Measurements from ENCODE around the gene RICTOR.

Gene RICTOR

GRCh38 chr5:39108987-39109386 lies 34.8 kb upstream of the RICTOR start:
- no peak overlapping the region for H3K9ac ChIP-seq (ENCODE audit: low read length)
- no peak overlapping the region for H4K91ac ChIP-seq (ENCODE audit: low read length)
- no peaks in the 10 kb centered on the region for H3K9me3 ChIP-seq (ENCODE audit: control insufficient read depth, low read length)
- no peak overlapping the region for H2AFZ ChIP-seq (ENCODE audit: low read depth, low read length)
- no peaks in the 10 kb centered on the region for H3K4me1 ChIP-seq (ENCODE audit: control insufficient read depth, insufficient read depth, low read depth, low read length)
- 100% methylated on average over 1 of the region's 3 CpGs for WGBS
- no peak overlapping the region for H2AK5ac ChIP-seq (ENCODE audit: low read length, severe bottlenecking)
- H4K8ac ChIP-seq (ENCODE audit: low read length), result no peak overlapping the region
- H3K27ac ChIP-seq (ENCODE audit: low read length, poor library complexity, severe bottlenecking), result no peak overlapping the region
- H3K23ac ChIP-seq (ENCODE audit: low read length in 2 of 2), result no peak overlapping the region
- no peak overlapping the region for H3K18ac ChIP-seq (ENCODE audit: low read depth in 1 of 2, low read length in 2 of 2)
- H3K14ac ChIP-seq (ENCODE audit: low read length in 2 of 2), result no peak overlapping the region
- H2BK120ac ChIP-seq (ENCODE audit: low read depth, low read length), result no peak overlapping the region
- H2BK5ac ChIP-seq (ENCODE audit: low read depth, low read length, poor library complexity, severe bottlenecking), result no peak overlapping the region
- no peak for DNase-seq
- H3K4ac ChIP-seq (ENCODE audit: low read depth in 1 of 2, low read length in 2 of 2), result no peak overlapping the region
- H2BK12ac ChIP-seq (ENCODE audit: low read length in 2 of 2), result no peak overlapping the region
- no peaks in the 10 kb centered on the region for H3K79me1 ChIP-seq (replicated peaks; ENCODE audit: low read length, poor library complexity, severe bottlenecking)
- no peaks in the 10 kb centered on the region for H3K36me3 ChIP-seq (ENCODE audit: control insufficient read depth in 1 of 2, insufficient read depth in 2 of 2, low read depth in 1 of 2, low read length in 2 of 2)
- H3K27me3 ChIP-seq (ENCODE audit: control insufficient read depth in 1 of 2, insufficient read depth in 1 of 2, low read length in 2 of 2), result no peaks in the 10 kb centered on the region
- no peak overlapping the region for H3K4me3 ChIP-seq (ENCODE audit: insufficient read depth in 1 of 2, low read depth in 1 of 2, low read length in 2 of 2)
- no peak overlapping the region for H3K4me2 ChIP-seq (ENCODE audit: low read length, poor library complexity, severe bottlenecking)
- no peak overlapping the region for H2BK15ac ChIP-seq (ENCODE audit: low read depth, poor library complexity, severe bottlenecking)

GRCh38 chr5:39107350-39107749 lies 33.2 kb upstream of the RICTOR start:
- Histone ChIP-seq H3K36me3 (ENCODE audit: control insufficient read depth in 1 of 2, insufficient read depth in 2 of 2, low read depth in 1 of 2, low read length in 2 of 2) (no peaks in the 10 kb centered on the region), H3K4ac (ENCODE audit: low read depth in 1 of 2, low read length in 2 of 2) (no peak overlapping the region), H3K18ac (ENCODE audit: low read depth in 1 of 2, low read length in 2 of 2) (no peak overlapping the region), H4K8ac (ENCODE audit: low read length) (no peak overlapping the region), H3K4me1 (ENCODE audit: control insufficient read depth, insufficient read depth, low read depth, low read length) (peaks cover 2% of the 10 kb centered on the region), H3K23ac (ENCODE audit: low read length in 2 of 2) (no peak overlapping the region), H2BK15ac (ENCODE audit: low read depth, poor library complexity, severe bottlenecking) (no peak overlapping the region), H2BK5ac (ENCODE audit: low read depth, low read length, poor library complexity, severe bottlenecking) (no peak overlapping the region), H3K4me2 (ENCODE audit: low read length, poor library complexity, severe bottlenecking) (no peak overlapping the region), H3K79me1 (replicated peaks; ENCODE audit: low read length, poor library complexity, severe bottlenecking) (no peaks in the 10 kb centered on the region), H2BK12ac (ENCODE audit: low read length in 2 of 2) (no peak overlapping the region), H3K9me3 (ENCODE audit: control insufficient read depth, low read length) (no peaks in the 10 kb centered on the region), H2BK120ac (ENCODE audit: low read depth, low read length) (no peak overlapping the region), H3K27me3 (ENCODE audit: control insufficient read depth in 1 of 2, insufficient read depth in 1 of 2, low read length in 2 of 2) (no peaks in the 10 kb centered on the region), H3K14ac (ENCODE audit: low read length in 2 of 2) (no peak overlapping the region), H3K9ac (ENCODE audit: low read length) (peak overlapping the region; percentile 73), H3K4me3 (ENCODE audit: insufficient read depth in 1 of 2, low read depth in 1 of 2, low read length in 2 of 2) (no peak overlapping the region), H2AK5ac (ENCODE audit: low read length, severe bottlenecking) (no peak overlapping the region), H2AFZ (ENCODE audit: low read depth, low read length) (no peak overlapping the region), H4K91ac (ENCODE audit: low read length) (no peak overlapping the region), H3K27ac (ENCODE audit: low read length, poor library complexity, severe bottlenecking) (no peak overlapping the region)
- no peak for DNase-seq

- WGBS, result no CpG with 5 or more reads among the region's 1 CpG
Observed at GRCh38 chr5:39106322-39106721, 32.1 kb upstream of the RICTOR start.

GRCh38 chr5:39104221-39104620 lies 30.0 kb upstream of the RICTOR start:
- H2BK15ac ChIP-seq (ENCODE audit: low read depth, poor library complexity, severe bottlenecking), result no peak overlapping the region
- DNase-seq, result no peak
- 95% methylated on average over 1 of the region's 1 CpG for WGBS
- no peaks in the 10 kb centered on the region for H3K79me1 ChIP-seq (replicated peaks; ENCODE audit: low read length, poor library complexity, severe bottlenecking)
- H3K4me3 ChIP-seq (ENCODE audit: insufficient read depth in 1 of 2, low read depth in 1 of 2, low read length in 2 of 2), result no peak overlapping the region
- H3K18ac ChIP-seq (ENCODE audit: low read depth in 1 of 2, low read length in 2 of 2), result peak overlapping the region in 1 of 2 experiments; percentile 61
- peak overlapping the region in 1 of 2 experiments; percentile 79 for H2BK12ac ChIP-seq (ENCODE audit: low read length in 2 of 2)
- no peak overlapping the region for H3K23ac ChIP-seq (ENCODE audit: low read length in 2 of 2)
- peaks cover 8% of the 10 kb centered on the region for H3K4me1 ChIP-seq (ENCODE audit: control insufficient read depth, insufficient read depth, low read depth, low read length)
- H4K91ac ChIP-seq (ENCODE audit: low read length), result no peak overlapping the region
- H3K4me2 ChIP-seq (ENCODE audit: low read length, poor library complexity, severe bottlenecking), result no peak overlapping the region
- H3K4ac ChIP-seq (ENCODE audit: low read depth in 1 of 2, low read length in 2 of 2), result peak overlapping the region in 1 of 2 experiments; percentile 24
- H3K14ac ChIP-seq (ENCODE audit: low read length in 2 of 2), result no peak overlapping the region
- no peak overlapping the region for H2BK120ac ChIP-seq (ENCODE audit: low read depth, low read length)
- peak overlapping the region; percentile 29 for H4K8ac ChIP-seq (ENCODE audit: low read length)
- no peak overlapping the region for H2BK5ac ChIP-seq (ENCODE audit: low read depth, low read length, poor library complexity, severe bottlenecking)
- H3K27ac ChIP-seq (ENCODE audit: low read length, poor library complexity, severe bottlenecking), result no peak overlapping the region
- H3K36me3 ChIP-seq (ENCODE audit: control insufficient read depth in 1 of 2, insufficient read depth in 2 of 2, low read depth in 1 of 2, low read length in 2 of 2), result no peaks in the 10 kb centered on the region
- no peak overlapping the region for H2AFZ ChIP-seq (ENCODE audit: low read depth, low read length)
- H3K9ac ChIP-seq (ENCODE audit: low read length), result no peak overlapping the region
- H3K9me3 ChIP-seq (ENCODE audit: control insufficient read depth, low read length), result no peaks in the 10 kb centered on the region
- H2AK5ac ChIP-seq (ENCODE audit: low read length, severe bottlenecking), result no peak overlapping the region
- H3K27me3 ChIP-seq (ENCODE audit: control insufficient read depth in 1 of 2, insufficient read depth in 1 of 2, low read length in 2 of 2), result no peaks in the 10 kb centered on the region

More at GRCh38 chr5:39106322-39106721, 32.1 kb upstream of the RICTOR start:
- no peak overlapping the region for H2BK120ac ChIP-seq (ENCODE audit: low read depth, low read length)
- no peak overlapping the region for H2AFZ ChIP-seq (ENCODE audit: low read depth, low read length)
- H3K4me3 ChIP-seq (ENCODE audit: insufficient read depth in 1 of 2, low read depth in 1 of 2, low read length in 2 of 2), result no peak overlapping the region
- H3K23ac ChIP-seq (ENCODE audit: low read length in 2 of 2), result no peak overlapping the region
- no peak overlapping the region for H3K4ac ChIP-seq (ENCODE audit: low read depth in 1 of 2, low read length in 2 of 2)
- H3K27me3 ChIP-seq (ENCODE audit: control insufficient read depth in 1 of 2, insufficient read depth in 1 of 2, low read length in 2 of 2), result no peaks in the 10 kb centered on the region
- peak; percentile 21 for DNase-seq
- H2BK15ac ChIP-seq (ENCODE audit: low read depth, poor library complexity, severe bottlenecking), result no peak overlapping the region
- no peak overlapping the region for H3K14ac ChIP-seq (ENCODE audit: low read length in 2 of 2)
- H3K4me1 ChIP-seq (ENCODE audit: control insufficient read depth, insufficient read depth, low read depth, low read length), result peaks cover 4% of the 10 kb centered on the region
- no peak overlapping the region for H2BK5ac ChIP-seq (ENCODE audit: low read depth, low read length, poor library complexity, severe bottlenecking)
- no peaks in the 10 kb centered on the region for H3K79me1 ChIP-seq (replicated peaks; ENCODE audit: low read length, poor library complexity, severe bottlenecking)
- no peak overlapping the region for H3K27ac ChIP-seq (ENCODE audit: low read length, poor library complexity, severe bottlenecking)
- H4K91ac ChIP-seq (ENCODE audit: low read length), result no peak overlapping the region
- H2AK5ac ChIP-seq (ENCODE audit: low read length, severe bottlenecking), result no peak overlapping the region
- H4K8ac ChIP-seq (ENCODE audit: low read length), result no peak overlapping the region
- no peak overlapping the region for H3K4me2 ChIP-seq (ENCODE audit: low read length, poor library complexity, severe bottlenecking)
- H3K9ac ChIP-seq (ENCODE audit: low read length), result peak overlapping the region; percentile 73
- no peak overlapping the region for H3K18ac ChIP-seq (ENCODE audit: low read depth in 1 of 2, low read length in 2 of 2)
- H3K36me3 ChIP-seq (ENCODE audit: control insufficient read depth in 1 of 2, insufficient read depth in 2 of 2, low read depth in 1 of 2, low read length in 2 of 2), result no peaks in the 10 kb centered on the region
- no peaks in the 10 kb centered on the region for H3K9me3 ChIP-seq (ENCODE audit: control insufficient read depth, low read length)
- no peak overlapping the region for H2BK12ac ChIP-seq (ENCODE audit: low read length in 2 of 2)
